ENCODE results near the gene NKAIN2. TPM values are rescaled to one million over a fixed set of nuclear protein-coding genes. Genes with fewer than 3 reads are reported as not detected.

The NKAIN2 gene
- polyA plus RNA-seq, 1 donor (not counting 4 experiments of a cell fraction or from before 2014, with no cell fraction given), result 0.13 TPM

DNA sequence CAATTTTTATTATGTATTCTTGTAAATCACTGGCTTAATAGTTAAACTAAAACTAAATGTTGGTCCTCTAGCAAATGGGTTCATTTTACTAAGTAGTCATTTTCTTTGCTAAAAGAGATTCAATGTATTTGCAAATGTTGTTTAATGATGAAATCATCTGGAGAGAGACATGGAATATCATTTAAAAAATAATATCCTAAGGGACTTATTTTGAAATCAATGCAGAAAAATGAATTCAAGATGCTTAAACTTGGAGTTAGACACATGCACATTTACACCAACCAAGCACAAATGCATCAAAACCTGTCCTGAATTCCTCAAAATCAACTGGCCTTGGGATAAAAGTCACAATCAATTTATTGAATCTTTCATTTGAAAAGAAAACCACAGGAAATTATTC is 993.6 kb downstream of the NKAIN2 start:
- TF ChIP-seq EZH2 (IDR thresholded peaks at IDR 0.05; ENCODE audit: low read length), result no peak
- TF ChIP-seq, protein P1, sequence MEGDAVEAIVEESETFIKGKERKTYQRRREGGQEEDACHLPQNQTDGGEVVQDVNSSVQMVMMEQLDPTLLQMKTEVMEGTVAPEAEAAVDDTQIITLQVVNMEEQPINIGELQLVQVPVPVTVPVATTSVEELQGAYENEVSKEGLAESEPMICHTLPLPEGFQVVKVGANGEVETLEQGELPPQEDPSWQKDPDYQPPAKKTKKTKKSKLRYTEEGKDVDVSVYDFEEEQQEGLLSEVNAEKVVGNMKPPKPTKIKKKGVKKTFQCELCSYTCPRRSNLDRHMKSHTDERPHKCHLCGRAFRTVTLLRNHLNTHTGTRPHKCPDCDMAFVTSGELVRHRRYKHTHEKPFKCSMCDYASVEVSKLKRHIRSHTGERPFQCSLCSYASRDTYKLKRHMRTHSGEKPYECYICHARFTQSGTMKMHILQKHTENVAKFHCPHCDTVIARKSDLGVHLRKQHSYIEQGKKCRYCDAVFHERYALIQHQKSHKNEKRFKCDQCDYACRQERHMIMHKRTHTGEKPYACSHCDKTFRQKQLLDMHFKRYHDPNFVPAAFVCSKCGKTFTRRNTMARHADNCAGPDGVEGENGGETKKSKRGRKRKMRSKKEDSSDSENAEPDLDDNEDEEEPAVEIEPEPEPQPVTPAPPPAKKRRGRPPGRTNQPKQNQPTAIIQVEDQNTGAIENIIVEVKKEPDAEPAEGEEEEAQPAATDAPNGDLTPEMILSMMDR (optimal IDR thresholded peaks at IDR 0.05 in 1 of 3, IDR thresholded peaks at IDR 0.05 in 1 of 3, conservative IDR thresholded peaks at IDR 0.05 in 1 of 3; ENCODE audit: extremely low read depth in 1 of 3, insufficient read depth in 2 of 3, low read length in 3 of 3), result no peak
- DNase-seq (ENCODE audit: low read depth, low spot score), result no peak
- peaks cover 7% of the 10 kb centered on the region for H3K27me3 ChIP-seq (ENCODE audit: control insufficient read depth, extremely low read depth, insufficient read depth, low read length)
- H3K4me2 ChIP-seq (ENCODE audit: control insufficient read depth, extremely low read depth, insufficient read depth, low read depth, low read length), result no peak overlapping the region
- H3K79me2 ChIP-seq (ENCODE audit: control insufficient read depth, insufficient read depth, low read length), result no peaks in the 10 kb centered on the region
- no peaks in the 10 kb centered on the region for H4K20me1 ChIP-seq (ENCODE audit: control insufficient read depth, extremely low read depth, insufficient read depth, low read length)
- no peak for FAIRE-seq
- H2AFZ ChIP-seq (ENCODE audit: control insufficient read depth, low read length), result no peak overlapping the region
- no peak overlapping the region for H3K9ac ChIP-seq (ENCODE audit: control insufficient read depth, extremely low read depth, insufficient read depth, low read length)
- dilution Hi-C loops (cut with MboI; ENCODE audit: extremely low pct_ligation_motif_present, low sequenced_read_pairs), result no loop called here
- H3K4me1 ChIP-seq (ENCODE audit: control insufficient read depth, extremely low read depth, insufficient read depth, low read length), result peaks cover 8% of the 10 kb centered on the region
- H3K4me3 ChIP-seq (ENCODE audit: control insufficient read depth in 2 of 3, extremely low read depth in 1 of 3, insufficient read depth in 2 of 3, low read depth in 1 of 3, low read length in 3 of 3), result no peak overlapping the region
- H3K27ac ChIP-seq (ENCODE audit: control insufficient read depth, insufficient read depth, low read length), result no peak overlapping the region
- H3K9me3 ChIP-seq (ENCODE audit: control insufficient read depth, low read depth, low read length), result no peaks in the 10 kb centered on the region
- no peaks in the 10 kb centered on the region for H3K9me1 ChIP-seq (ENCODE audit: control insufficient read depth, extremely low read depth, insufficient read depth, low read length)
- H3K36me3 ChIP-seq (ENCODE audit: control insufficient read depth in 2 of 2, extremely low read depth in 1 of 2, insufficient read depth in 2 of 2, low read length in 2 of 2), result no peaks in the 10 kb centered on the region

DNA sequence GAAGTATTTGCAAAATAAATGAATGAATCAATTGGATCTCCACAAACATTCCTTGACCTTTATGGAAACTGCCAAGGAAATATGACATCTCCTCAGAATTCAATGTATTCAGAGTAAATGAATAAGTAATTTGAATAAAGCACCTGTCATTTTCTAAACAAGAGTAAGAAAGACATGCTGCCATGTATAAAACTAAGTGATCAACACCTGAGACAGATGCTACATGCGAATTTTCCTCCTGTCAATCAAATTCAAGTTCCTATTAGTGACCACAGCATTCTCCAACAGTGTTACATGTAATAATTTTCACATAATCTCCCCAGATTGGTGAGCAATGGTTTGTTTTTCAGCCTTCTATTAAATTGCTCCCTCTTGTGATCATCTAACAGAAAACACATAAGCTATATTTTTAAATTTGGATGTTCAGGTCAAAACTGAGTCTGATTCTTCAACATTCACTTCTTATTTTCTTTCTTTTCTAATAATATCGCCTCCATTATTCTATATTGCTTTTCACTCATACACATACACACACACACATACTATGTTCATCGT is 995.4 kb downstream of the NKAIN2 start:
- Histone ChIP-seq H4K20me1 (ENCODE audit: control insufficient read depth, extremely low read depth, insufficient read depth, low read length) (no peaks in the 10 kb centered on the region), H3K27me3 (ENCODE audit: control insufficient read depth, extremely low read depth, insufficient read depth, low read length) (peaks cover 7% of the 10 kb centered on the region), H3K79me2 (ENCODE audit: control insufficient read depth, insufficient read depth, low read length) (no peaks in the 10 kb centered on the region), H3K9me1 (ENCODE audit: control insufficient read depth, extremely low read depth, insufficient read depth, low read length) (no peaks in the 10 kb centered on the region), H3K27ac (ENCODE audit: control insufficient read depth, insufficient read depth, low read length) (no peak overlapping the region), H3K4me3 (ENCODE audit: control insufficient read depth in 2 of 3, extremely low read depth in 1 of 3, insufficient read depth in 2 of 3, low read depth in 1 of 3, low read length in 3 of 3) (no peak overlapping the region), H3K4me1 (ENCODE audit: control insufficient read depth, extremely low read depth, insufficient read depth, low read length) (no peaks in the 10 kb centered on the region), H3K9ac (ENCODE audit: control insufficient read depth, extremely low read depth, insufficient read depth, low read length) (no peak overlapping the region), H3K36me3 (ENCODE audit: control insufficient read depth in 2 of 2, extremely low read depth in 1 of 2, insufficient read depth in 2 of 2, low read length in 2 of 2) (no peaks in the 10 kb centered on the region), H3K9me3 (ENCODE audit: control insufficient read depth, low read depth, low read length) (no peaks in the 10 kb centered on the region), H3K4me2 (ENCODE audit: control insufficient read depth, extremely low read depth, insufficient read depth, low read depth, low read length) (no peak overlapping the region), H2AFZ (ENCODE audit: control insufficient read depth, low read length) (no peak overlapping the region)
- dilution Hi-C loops (cut with MboI; ENCODE audit: extremely low pct_ligation_motif_present, low sequenced_read_pairs), result no loop called here
- DNase-seq (ENCODE audit: low read depth, low spot score) (no peak), FAIRE-seq (no peak)
- no peak for TF ChIP-seq EZH2 (IDR thresholded peaks at IDR 0.05; ENCODE audit: low read length)

GRCh38 chr6:124799638-124800037 is 996.0 kb downstream of the NKAIN2 start:
- no peaks in the 10 kb centered on the region for H3K9me1 ChIP-seq (ENCODE audit: control insufficient read depth, extremely low read depth, insufficient read depth, low read length)

More at GRCh38 chr6:124799638-124800037, 996.0 kb downstream of the NKAIN2 start:
- no peaks in the 10 kb centered on the region for H3K36me3 ChIP-seq (ENCODE audit: control insufficient read depth in 2 of 2, extremely low read depth in 1 of 2, insufficient read depth in 2 of 2, low read length in 2 of 2)
- no peak for TF ChIP-seq EZH2 (IDR thresholded peaks at IDR 0.05; ENCODE audit: low read length)
- TF ChIP-seq, protein P1 (optimal IDR thresholded peaks at IDR 0.05 in 1 of 3, IDR thresholded peaks at IDR 0.05 in 1 of 3, conservative IDR thresholded peaks at IDR 0.05 in 1 of 3; ENCODE audit: extremely low read depth in 1 of 3, insufficient read depth in 2 of 3, low read length in 3 of 3), result no peak
- DNase-seq (ENCODE audit: low read depth, low spot score) (no peak), FAIRE-seq (no peak)
- H3K9me3 ChIP-seq (ENCODE audit: control insufficient read depth, low read depth, low read length), result no peaks in the 10 kb centered on the region
- no peak overlapping the region for H3K4me3 ChIP-seq (ENCODE audit: control insufficient read depth in 2 of 3, extremely low read depth in 1 of 3, insufficient read depth in 2 of 3, low read depth in 1 of 3, low read length in 3 of 3)
- H4K20me1 ChIP-seq (ENCODE audit: control insufficient read depth, extremely low read depth, insufficient read depth, low read length), result no peaks in the 10 kb centered on the region
- peaks cover 7% of the 10 kb centered on the region for H3K27me3 ChIP-seq (ENCODE audit: control insufficient read depth, extremely low read depth, insufficient read depth, low read length)
- no peaks in the 10 kb centered on the region for H3K79me2 ChIP-seq (ENCODE audit: control insufficient read depth, insufficient read depth, low read length)
- no peak overlapping the region for H3K9ac ChIP-seq (ENCODE audit: control insufficient read depth, extremely low read depth, insufficient read depth, low read length)
- dilution Hi-C loops (cut with MboI; ENCODE audit: extremely low pct_ligation_motif_present, low sequenced_read_pairs), result no loop called here
- H3K4me1 ChIP-seq (ENCODE audit: control insufficient read depth, extremely low read depth, insufficient read depth, low read length), result no peaks in the 10 kb centered on the region
- no peak overlapping the region for H2AFZ ChIP-seq (ENCODE audit: control insufficient read depth, low read length)
- H3K27ac ChIP-seq (ENCODE audit: control insufficient read depth, insufficient read depth, low read length), result no peak overlapping the region
- H3K4me2 ChIP-seq (ENCODE audit: control insufficient read depth, extremely low read depth, insufficient read depth, low read depth, low read length), result no peak overlapping the region
